Skeletal muscle tissue (tissue), 4 donors: ENCODE measurements around the gene CRISPLD2. TPM values are rescaled to one million over a fixed set of nuclear protein-coding genes. Genes with fewer than 3 reads are reported as not detected.

ENCODE experiments used
- H3K27ac ChIP-seq: one replicate; pipeline ENCODE4 v1.7.0; 2013; ENCODE audit warnings: mild to moderate bottlenecking, low read depth, low read length, inconsistent platforms
- H3K27me3 ChIP-seq, 3 donors: one replicate each; pipeline ENCODE4 v1.7.0; 2013; ENCODE audit warnings: low read length in 3 of 3; ENCODE audit not compliant: control insufficient read depth in 3 of 3, insufficient read depth in 3 of 3
- H3K36me3 ChIP-seq, 3 donors: one replicate each; pipeline ENCODE4 v1.7.0; 2013; ENCODE audit warnings: low read length in 3 of 3; ENCODE audit not compliant: control insufficient read depth in 3 of 3, insufficient read depth in 3 of 3
- H3K4me1 ChIP-seq, 3 donors: one replicate each; pipeline ENCODE4 v1.7.0; 2013; ENCODE audit warnings: low read length in 3 of 3, mild to moderate bottlenecking in 3 of 3; ENCODE audit not compliant: control insufficient read depth in 3 of 3, insufficient read depth in 3 of 3
- H3K4me3 ChIP-seq, 3 donors: one replicate each; pipeline ENCODE4 v1.7.0; 2013; ENCODE audit warnings: low read length in 3 of 3
- H3K9ac ChIP-seq, 3 donors: one replicate each; pipeline ENCODE4 v1.7.0; 2013; ENCODE audit warnings: low read length in 3 of 3, mild to moderate bottlenecking in 3 of 3, moderate library complexity in 2 of 3, low read depth in 1 of 3
- H3K9me3 ChIP-seq, 3 donors: one replicate each; pipeline ENCODE4 v1.7.0; 2013; ENCODE audit warnings: low read length in 3 of 3; ENCODE audit not compliant: control insufficient read depth in 3 of 3
- total RNA-seq: library from RNA; depleted of rRNA; stranded (reverse); fragments of >200 nt; gene quantifications from one replicate; pipeline ENCODE4 v1.2.3, GENCODE V29; 2014
- donor health status: Osteomylitis.

Gene CRISPLD2
- 7.3 TPM for total RNA-seq

- Histone ChIP-seq H3K4me3 (peak within 1 kb of the TSS; percentile 78 to 93 (median 87)), H3K9me3 (no peaks in the 10 kb centered on the region), H3K27me3 (peaks cover 24 to 49% (median 43%) of the 10 kb centered on the region in 3 donors), H3K4me1 (peaks cover 27 to 33% (median 30%) of the 10 kb centered on the region in 3 donors), H3K9ac (peak within 1 kb of the TSS; percentile 52 to 82 (median 75)), H3K36me3 (no peaks in the 10 kb centered on the region), H3K27ac (peak within 1 kb of the TSS; percentile 80)
Observed at GRCh38 chr16:84819644-84820304, at the start of gene CRISPLD2. Gene CRISPLD2, plus strand, starts transcription at chr16:84819985. Its CDS starts 18,511 bp downstream, at chr16:84838496.

DNA sequence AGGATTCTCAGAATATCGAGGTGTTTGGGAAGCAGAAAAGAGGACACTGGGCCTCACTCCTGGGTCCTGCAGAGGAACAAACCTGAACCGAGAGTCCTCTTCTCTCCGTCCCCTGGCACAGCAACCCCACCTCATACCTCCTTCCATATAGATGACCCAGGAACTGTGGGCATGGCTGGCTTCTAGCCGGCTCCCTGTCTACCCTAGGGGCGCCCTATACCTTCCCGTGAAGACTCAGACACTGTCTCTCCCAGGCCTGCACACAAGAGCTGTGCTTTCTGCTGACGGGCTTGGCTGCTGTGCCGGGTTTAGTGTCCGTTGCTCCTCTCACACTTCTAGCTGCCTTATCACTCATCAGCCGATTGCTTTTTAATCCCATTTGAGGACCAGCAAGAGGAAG is 46.5 kb upstream of the CRISPLD2 start:
- no peak overlapping the region for H3K4me3 ChIP-seq

GRCh38 chr16:84774810-84775209 is 45.0 kb upstream of the CRISPLD2 start:
- no peaks in the 10 kb centered on the region for H3K9me3 ChIP-seq
- H3K9ac ChIP-seq, result no peak overlapping the region
- H3K4me3 ChIP-seq, result no peak overlapping the region
- peaks cover 0 to 3% (median 0%) of the 10 kb centered on the region in 3 donors for H3K4me1 ChIP-seq
- H3K27ac ChIP-seq, result no peak overlapping the region
- no peaks in the 10 kb centered on the region for H3K27me3 ChIP-seq
- peaks cover 37 to 56% (median 38%) of the 10 kb centered on the region in 3 donors for H3K36me3 ChIP-seq

More for the DNA sequence above, 46.5 kb upstream of the CRISPLD2 start:
- peaks cover 39 to 57% (median 41%) of the 10 kb centered on the region in 3 donors for H3K36me3 ChIP-seq
- no peak overlapping the region for H3K27ac ChIP-seq
- H3K9me3 ChIP-seq, result no peaks in the 10 kb centered on the region
- peaks cover 0 to 8% (median 3%) of the 10 kb centered on the region in 3 donors for H3K4me1 ChIP-seq
- H3K27me3 ChIP-seq, result no peaks in the 10 kb centered on the region
- no peak overlapping the region for H3K9ac ChIP-seq

GRCh38 chr16:84775262-84775810 is 44.4 kb upstream of the CRISPLD2 start:
- Histone ChIP-seq H3K4me3 (no peak overlapping the region), H3K27ac (no peak overlapping the region), H3K4me1 (peaks cover 0 to 3% (median 0%) of the 10 kb centered on the region in 3 donors), H3K9me3 (no peaks in the 10 kb centered on the region), H3K36me3 (peaks cover 42 to 59% (median 44%) of the 10 kb centered on the region in 3 donors), H3K27me3 (no peaks in the 10 kb centered on the region), H3K9ac (peak overlapping the region in 1 of 3 donors; percentile 40)

GRCh38 chr16:84777435-84777834 is 42.4 kb upstream of the CRISPLD2 start:
- no peak overlapping the region for H3K9ac ChIP-seq
- H3K36me3 ChIP-seq, result peaks cover 40 to 59% (median 44%) of the 10 kb centered on the region in 3 donors
- H3K27me3 ChIP-seq, result no peaks in the 10 kb centered on the region
- H3K27ac ChIP-seq, result no peak overlapping the region
- peaks cover 0 to 3% (median 0%) of the 10 kb centered on the region in 3 donors for H3K4me1 ChIP-seq
- no peak overlapping the region for H3K4me3 ChIP-seq
- no peaks in the 10 kb centered on the region for H3K9me3 ChIP-seq

GRCh38 chr16:84778720-84779119 is 41.1 kb upstream of the CRISPLD2 start:
- Histone ChIP-seq H3K9me3 (no peaks in the 10 kb centered on the region), H3K4me1 (peaks cover 0 to 3% (median 0%) of the 10 kb centered on the region in 3 donors), H3K36me3 (peaks cover 32 to 49% (median 38%) of the 10 kb centered on the region in 3 donors), H3K9ac (no peak overlapping the region), H3K27ac (no peak overlapping the region), H3K27me3 (no peaks in the 10 kb centered on the region), H3K4me3 (no peak overlapping the region)

DNA sequence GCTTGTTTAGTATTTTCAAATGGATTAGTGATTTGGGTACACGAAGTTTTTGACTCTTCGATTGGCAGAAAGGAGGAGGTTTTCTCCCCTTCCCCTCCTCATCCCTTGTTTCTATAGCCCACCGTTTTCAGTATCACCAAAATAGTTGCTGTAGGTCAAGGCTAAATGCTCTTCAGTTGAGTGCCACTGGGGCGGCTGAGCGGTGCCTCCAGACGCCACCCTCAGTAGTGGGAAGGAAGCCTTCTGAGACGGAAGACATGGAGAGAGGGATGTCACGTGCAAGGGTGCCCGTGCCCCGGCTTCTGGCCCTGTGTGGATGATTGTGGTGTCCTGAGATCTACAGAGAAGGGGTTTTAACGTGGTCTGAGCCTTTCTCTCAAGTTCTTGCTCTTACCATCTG is 39.7 kb upstream of the CRISPLD2 start:
- H3K9me3 ChIP-seq, result no peaks in the 10 kb centered on the region
- H3K27me3 ChIP-seq, result no peaks in the 10 kb centered on the region
- H3K4me1 ChIP-seq, result peaks cover 0 to 2% (median 0%) of the 10 kb centered on the region in 3 donors
- H3K9ac ChIP-seq, result no peak overlapping the region
- H3K27ac ChIP-seq, result no peak overlapping the region
- H3K36me3 ChIP-seq, result peaks cover 29 to 43% (median 34%) of the 10 kb centered on the region in 3 donors
- no peak overlapping the region for H3K4me3 ChIP-seq

GRCh38 chr16:84780544-84781376 is 39.0 kb upstream of the CRISPLD2 start:
- no peak overlapping the region for H3K4me3 ChIP-seq
- H3K36me3 ChIP-seq, result peaks cover 22 to 36% (median 30%) of the 10 kb centered on the region in 3 donors
- no peak overlapping the region for H3K27ac ChIP-seq
- H3K9me3 ChIP-seq, result no peaks in the 10 kb centered on the region
- no peaks in the 10 kb centered on the region for H3K4me1 ChIP-seq
- no peak overlapping the region for H3K9ac ChIP-seq
- no peaks in the 10 kb centered on the region for H3K27me3 ChIP-seq

DNA sequence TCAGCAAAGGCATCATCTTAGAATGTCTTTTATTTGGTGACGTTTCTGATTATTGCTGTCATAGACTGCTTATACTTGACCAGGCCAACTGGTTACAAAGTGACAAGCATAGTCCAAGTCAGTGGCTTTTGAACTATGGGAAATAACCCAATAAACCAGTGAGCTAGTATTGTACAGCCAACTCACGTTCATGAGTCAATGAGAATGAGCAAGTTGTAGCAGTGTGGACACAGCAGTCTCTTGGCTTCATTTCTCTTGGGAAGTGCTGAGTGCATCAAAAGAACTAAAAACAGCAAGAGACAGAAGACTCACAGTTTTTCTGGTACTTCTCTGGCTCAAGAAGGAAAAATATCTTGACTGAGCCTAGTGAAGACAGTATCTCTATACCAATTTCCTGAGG is 36.9 kb upstream of the CRISPLD2 start:
- H3K27ac ChIP-seq, result no peak overlapping the region
- no peaks in the 10 kb centered on the region for H3K9me3 ChIP-seq
- H3K9ac ChIP-seq, result no peak overlapping the region
- H3K27me3 ChIP-seq, result no peaks in the 10 kb centered on the region
- no peaks in the 10 kb centered on the region for H3K4me1 ChIP-seq
- H3K4me3 ChIP-seq, result no peak overlapping the region
- peaks cover 11 to 19% (median 18%) of the 10 kb centered on the region in 3 donors for H3K36me3 ChIP-seq
